Measurements from ENCODE around the gene IDH2.
"Not testable (repeated sequence)": the region's sequence is repeated elsewhere in the genome, so short reads cannot be mapped to it uniquely, and the experiment has no call there.

The IDH2 gene

DNA sequence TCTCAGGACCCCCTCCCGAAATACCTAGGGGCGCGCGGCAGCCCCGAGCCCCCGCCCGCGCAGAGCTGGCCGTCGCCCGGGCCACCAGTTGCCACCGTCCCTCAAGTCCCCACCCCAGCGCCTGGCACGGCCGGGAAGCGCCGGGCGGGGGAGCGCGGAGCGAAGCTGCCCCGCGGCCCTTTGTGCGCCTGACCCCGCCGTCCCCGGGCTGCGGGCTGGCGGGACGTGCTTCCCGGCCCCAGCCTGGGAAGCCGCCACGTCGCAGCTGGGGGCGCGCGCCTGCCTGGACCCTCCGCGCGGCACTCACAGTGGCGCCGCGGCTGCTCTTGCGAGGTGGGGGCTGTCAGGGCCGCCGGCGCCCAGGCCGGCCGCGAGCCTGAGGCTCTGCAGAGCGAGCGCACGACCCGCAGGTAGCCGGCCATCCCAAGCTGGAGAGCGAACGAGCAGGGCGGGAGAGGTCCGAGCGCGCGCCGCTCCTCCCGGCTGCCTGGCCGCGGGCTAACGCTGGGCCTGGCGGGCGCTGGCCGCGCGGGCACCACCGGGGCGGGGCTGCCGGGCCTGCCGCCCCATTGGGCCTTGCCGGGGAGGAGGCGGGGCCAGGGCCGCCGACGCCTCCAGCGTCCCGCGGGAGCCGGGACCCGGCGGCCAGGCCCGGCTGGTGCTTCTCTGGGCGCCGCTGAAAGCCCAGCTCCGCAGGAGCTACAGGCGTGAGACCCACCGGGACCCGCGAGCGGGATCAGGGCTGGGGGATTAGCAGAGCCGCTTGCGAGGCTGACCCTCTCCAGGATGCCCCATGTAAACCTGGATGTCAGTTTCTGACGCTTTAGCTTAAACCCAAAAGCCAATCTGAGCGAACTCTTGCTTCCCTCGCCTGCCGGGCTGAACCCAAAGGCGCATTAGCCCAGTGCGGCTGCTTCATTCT is at the start of gene IDH2:
Gene IDH2 (minus strand): TSS at position 500 of the 922 bp plus-strand sequence. CDS start 78 bp downstream, at position 422.
- peak; percentile 96 for DNase-seq (ENCODE audit: low read depth, low spot score)

DNA sequence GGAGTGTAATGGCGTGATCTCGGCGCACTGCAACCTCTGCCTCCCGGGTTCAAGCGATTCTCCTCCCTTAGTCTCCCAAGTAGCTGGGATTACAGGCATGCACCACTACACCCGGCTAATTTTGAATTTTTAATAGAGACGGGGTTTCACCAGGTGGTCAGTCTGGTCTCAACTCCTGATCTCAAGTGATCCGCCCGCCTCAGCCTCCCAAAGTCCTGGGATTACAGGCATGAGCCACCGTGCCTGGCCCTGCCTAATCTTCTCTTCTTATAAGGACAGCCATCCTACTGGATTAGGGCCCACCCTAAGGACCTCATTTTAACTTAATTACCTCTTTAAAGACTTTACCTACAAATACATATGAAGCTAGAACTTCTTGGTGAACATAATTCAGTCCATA is 48.3 kb upstream of the IDH2 start:
- DNase-seq (ENCODE audit: low read depth, low spot score), result not testable (repeated sequence)

DNA sequence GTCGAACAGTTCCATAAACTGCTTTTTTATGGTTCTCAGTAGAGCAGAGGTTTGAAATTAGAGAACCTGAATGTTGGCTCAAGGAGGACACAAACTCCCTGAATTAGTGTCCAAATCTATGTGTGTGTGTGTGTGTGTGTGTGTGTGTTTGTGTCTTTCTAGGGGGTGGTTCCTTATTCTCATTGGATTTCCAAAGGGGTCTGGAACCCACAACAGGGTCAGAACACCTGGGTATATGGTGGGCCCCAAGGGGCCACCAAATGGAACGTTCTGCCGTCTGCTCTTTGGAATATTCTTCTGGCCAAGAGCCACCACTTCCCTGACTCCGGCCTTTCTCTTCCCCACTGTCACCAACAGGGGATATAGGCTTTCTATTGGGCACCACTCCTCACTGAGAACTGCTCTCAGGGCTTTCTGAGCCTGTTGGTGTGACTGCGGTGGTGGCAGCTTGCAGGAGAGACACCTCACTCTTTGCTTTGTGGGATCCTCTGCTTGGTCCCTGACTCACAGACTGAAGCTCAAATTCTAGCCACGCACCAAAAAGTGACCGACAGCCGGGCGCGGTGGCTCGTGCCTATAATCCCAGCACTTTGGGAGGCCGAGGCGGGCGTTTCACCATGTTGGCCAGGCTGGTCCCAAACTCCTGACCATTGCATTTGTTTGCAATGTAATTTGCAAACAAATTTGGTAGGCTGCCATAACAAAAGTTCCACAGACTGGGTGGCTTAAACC is 47.5 kb upstream of the IDH2 start:
- no peak for DNase-seq (ENCODE audit: low read depth, low spot score)

DNA sequence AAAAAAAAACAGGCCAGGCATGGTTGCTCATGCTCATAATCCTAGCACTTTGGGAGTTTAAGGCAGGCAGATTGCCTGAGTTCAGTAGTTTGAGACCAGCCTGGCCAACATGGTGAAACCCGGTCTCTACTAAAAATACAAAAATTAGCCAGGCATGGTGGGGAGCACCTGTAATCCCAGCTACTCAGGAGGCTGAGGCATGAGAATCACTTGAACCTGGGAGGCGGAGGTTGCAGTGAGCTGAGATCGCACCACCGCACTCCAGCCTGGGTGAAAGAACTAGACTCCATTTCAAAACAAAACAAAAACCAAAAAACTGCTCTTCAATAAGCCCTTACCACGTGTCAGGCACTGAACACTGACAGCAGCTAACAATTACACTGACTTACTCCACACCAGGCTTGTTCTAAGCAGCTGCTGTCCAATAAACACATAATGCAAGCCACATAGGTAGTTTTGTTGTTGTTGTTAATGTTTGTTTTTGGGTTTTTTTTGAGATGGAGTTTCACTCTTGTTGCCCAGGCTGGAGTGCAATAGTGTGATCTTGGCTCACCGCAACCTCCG is 44.0 kb upstream of the IDH2 start:
- not testable (repeated sequence) for DNase-seq (ENCODE audit: low read depth, low spot score)

DNA sequence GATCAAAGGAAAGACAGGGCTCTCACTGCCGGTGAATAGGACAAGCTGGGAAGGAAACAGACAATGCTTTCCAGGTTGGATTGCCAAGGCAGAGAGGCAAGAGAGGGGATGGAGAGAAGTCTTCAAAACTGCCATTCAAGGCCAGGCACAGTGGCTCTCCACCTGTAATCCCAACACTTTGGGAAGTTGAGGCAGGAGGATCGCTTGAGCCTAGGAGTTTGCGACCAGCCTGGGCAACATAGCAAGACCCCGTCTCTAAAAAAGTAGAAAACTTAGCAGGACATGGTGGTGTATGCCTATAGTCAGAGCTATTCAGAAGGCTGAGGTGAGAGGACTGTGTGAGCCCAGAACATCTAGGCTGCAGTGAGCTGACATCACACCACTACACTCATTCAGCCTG is 43.5 kb upstream of the IDH2 start:
- no peak for DNase-seq (ENCODE audit: low read depth, low spot score)

DNA sequence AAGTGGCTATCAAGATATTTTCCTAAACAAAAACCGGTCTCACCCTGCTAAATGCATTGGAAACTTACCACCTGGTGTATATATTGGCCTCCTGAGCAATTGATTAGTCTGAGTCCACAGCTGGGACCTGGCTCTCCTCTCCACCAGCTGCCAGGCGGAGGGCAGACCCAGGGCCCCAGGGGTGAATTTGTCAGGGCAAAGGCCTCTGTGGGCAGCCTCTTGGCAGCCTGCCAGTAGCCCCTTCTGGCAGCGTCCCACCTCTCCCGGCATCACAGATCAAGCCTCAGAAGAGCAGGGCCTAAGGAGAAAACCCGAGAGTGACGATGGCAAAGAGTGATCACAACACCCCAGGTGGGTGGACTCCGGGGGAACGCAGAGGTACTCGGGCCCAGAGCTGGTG is 43.0 kb upstream of the IDH2 start:
- no peak for DNase-seq (ENCODE audit: low read depth, low spot score)

DNA sequence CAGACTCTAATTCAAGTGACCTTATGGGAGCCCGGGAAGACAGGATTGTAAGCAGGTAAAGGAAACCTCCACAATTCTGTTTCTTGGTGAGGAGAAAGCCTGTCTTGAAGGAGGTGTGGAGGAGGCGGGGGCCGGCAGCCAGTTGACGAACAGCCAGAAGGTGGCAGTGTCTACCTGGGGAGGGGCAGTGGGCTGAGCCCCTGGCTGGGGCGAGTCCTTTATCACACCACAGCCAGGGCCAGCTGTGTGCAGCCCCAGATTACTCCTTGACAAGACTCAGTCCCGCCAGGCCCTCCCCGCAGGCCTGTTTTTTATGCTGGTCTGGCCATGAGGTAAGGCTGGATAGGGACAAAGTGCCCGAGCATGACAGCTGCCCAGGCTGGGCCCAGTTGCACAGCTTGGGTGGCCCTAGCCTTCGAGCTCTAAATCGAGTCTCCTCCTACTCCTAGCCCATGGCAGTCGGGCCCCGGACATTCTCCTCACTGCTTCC is 40.9 kb upstream of the IDH2 start:
- DNase-seq (ENCODE audit: low read depth, low spot score), result peak; percentile 75

DNA sequence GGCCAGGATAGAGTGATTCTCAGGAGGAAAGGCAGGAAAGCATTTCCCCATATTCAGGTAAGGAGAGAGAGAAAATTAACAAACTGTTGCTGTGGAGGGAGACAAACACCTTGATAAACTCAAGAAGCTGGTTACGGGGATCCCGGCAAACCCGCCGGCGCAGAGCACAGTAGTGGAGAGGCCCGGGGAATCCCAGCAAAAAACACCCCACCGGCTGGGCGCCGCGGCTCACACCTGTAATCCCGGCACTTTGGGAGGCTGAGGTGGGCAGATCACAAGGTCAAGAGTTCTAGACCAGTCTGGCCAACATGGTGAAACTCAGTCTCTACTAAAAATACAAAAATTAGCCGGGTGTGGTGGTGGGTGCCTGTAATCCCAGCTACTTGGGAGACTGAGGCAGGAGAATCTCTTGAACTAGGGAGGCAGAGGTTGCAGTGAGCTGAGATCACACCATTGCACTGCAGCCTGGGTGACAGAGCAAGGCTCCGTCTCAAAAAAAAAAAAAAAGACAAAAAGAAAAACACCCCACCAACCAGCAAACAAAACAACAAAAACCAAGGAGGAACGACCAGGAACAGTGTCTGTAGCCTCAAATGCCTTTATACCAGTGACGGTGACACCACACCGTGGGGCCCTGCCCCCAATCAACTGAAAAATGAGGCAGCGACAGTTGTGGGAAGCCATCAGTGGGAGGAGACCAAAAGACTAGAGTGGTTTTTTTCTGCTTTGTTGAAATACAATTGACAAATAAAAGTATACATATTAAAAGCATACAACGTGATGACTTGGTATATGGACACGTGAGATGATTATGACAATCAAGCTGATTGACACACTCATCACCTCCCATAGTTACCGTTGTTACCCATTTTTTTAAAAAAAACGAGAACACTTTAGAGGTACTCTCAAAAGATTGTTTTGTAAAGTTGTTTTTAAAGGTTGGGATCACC is 40.2 kb upstream of the IDH2 start:
- DNase-seq (ENCODE audit: low read depth, low spot score), result no peak

DNA sequence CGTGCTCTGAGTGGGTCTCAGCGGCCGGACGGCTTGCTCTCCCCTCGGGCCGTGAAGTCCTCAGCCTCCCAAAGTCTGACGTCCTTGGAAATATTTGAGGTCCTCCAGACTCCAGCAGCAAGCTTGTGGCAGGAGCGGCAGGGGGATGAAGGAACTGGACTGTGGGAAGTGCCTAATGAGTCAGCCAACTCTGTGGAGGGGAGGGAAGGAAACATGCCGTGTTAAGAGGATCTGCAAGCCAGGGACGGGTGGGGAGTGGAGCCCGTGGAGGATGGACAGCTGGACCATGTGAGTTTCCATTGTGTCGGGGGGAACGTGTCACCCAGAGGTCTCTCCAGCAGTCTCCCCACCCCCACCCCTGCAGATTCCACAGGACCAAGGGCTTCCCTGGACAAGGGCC is 39.4 kb upstream of the IDH2 start:
- peak; percentile 54 for DNase-seq (ENCODE audit: low read depth, low spot score)

DNA sequence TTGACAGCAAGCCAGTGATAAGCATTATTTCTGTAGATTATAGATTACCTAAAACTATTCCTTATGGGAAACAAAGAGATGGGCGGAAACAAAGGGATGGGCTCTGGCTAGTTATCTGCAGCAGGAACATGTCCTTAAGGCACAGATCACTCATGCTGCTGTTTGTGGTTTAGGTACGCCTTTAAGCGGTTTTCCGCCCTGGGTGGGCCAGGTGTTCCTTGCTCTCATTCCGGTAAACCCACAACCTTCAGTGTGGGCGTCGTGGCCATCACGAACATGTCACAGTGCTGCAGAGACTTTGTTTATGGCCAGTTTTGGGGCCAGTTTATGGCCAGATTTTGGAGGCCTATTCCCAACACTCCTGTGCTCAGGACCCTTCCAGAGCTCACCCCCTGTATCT is 37.3 kb upstream of the IDH2 start:
- not testable (repeated sequence) for DNase-seq (ENCODE audit: low read depth, low spot score)

DNA sequence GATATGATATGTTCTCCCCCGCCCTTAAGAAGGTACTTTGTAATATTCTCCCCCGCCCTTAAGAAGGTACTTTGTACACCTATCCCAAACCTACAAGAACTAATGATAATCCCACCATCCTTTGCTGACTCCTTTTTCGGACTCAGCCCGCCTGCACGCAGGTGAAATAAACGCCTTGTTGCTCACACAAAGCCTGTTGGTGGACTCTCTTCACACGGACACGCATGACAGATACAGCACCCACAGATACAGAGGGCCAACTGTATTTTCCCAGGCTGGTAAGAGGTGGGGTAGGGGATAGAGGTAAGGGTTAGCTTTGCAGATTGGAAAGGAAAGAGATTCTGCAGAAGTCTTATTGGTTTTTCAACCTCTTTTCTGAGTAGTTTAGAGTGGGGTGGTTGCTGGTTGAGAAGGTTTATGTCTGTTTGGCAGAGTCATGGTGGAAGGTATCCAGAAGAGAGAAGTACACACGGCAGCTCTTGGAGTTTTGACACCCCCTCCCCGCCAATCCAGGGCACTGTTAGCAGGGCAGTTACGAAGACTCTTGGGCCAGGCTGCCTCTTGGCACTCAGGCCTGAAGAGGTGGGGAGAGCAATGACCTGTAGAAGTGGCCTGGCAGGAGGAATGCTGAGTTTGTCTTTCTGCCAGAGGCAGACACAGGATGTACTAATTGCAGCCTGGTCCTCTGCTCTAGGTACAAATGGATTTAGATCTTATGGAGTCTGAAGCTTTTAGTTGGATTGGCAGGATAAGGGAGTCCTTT is 36.0 kb upstream of the IDH2 start:
- no peak for DNase-seq (ENCODE audit: low read depth, low spot score)

DNA sequence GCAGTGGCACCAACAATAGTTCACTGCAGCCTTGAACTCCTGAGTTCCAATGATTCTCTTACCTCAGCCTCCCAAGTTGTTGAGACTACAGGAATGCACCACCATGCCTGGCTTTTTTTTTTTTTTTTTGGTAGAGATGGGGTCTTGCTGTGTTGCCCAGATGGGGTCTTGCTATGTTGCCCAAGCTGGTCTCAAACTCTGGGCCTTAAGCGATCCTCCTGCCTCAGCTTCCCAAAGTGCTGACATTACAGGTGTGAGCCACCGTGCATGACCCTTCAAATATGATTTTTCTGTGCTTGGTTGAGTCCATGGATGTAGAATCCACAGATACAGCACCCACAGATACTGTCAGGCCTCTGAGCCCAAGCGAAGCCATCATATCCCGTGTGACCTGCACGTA is 30.2 kb upstream of the IDH2 start:
- DNase-seq (ENCODE audit: low read depth, low spot score), result no peak

DNA sequence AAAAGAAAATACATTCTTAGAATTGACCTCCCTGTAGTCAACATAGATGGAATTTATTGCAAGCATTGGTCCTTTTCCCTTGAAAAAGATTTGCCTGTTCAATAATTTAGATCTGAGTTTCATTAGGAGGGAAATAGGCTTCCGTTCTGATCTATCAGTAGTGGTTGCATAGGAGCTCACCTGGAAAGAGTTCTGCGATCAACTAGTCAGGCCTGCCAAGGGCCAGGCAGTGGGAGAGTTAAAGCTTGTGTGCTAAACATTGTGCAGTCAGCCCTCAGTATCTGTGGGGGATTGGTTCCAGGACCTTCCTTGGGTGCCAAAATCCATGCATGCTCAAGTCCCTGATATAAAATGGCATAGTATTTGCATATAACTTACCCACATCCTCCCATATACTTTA is 29.6 kb upstream of the IDH2 start:
- DNase-seq (ENCODE audit: low read depth, low spot score), result no peak

DNA sequence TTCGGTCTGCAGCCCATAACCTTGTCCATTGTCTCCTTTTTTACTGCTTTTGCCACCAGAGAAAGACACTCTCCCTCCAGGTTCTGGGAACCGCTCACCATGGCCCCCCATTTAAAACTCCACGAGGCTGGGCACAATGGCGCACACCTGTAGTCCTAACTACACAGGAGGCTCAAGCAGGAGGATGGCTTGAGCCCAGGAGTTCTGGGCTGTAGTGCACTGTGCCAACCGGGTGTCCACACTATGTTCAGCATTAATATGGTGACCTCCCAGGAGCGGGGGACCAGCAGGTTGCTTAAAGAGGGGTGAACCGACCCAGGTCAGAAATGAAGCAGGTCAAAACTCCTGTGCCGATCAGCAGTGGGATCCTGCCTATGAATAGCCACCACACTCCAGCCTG is 28.0 kb upstream of the IDH2 start:
- no peak for DNase-seq (ENCODE audit: low read depth, low spot score)

DNA sequence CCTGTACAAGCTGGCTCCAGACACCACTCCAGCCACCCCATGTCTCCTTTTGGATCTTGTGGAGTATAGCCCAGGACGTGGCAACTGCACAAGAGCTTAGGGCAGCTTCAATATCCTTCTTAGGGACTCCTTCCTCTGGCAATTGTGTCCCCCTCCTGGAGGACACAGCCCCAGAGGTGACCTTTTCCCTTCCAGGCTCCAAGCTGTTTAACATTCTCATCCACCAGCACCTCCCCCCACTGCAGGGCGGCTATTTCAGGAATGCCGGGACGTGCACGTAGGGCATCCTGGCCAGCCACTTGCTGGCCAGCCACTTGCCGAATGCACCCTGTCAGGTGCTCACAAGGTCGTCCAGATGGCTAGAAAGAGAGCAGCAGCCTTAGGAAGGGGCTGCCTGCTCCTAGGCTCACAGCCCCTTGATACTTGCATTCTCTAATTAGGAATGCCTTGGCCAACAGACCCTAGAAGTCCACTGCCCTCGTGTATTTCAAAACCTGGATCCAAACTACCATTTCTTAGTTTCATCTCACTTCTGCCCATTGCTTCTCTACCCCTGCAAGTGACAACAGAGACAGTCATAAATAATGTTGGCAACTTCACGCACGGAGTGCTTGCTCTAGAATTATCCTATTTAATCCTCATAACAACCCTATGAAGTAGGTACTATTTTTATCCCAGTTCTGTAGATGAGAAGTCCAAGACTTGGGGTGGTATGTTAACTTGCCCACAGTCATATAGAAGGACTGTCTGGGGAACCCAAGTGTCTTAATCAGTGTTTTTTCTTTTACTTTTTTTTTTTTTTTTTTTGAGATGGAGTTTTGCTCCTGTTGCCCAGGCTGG is 24.5 kb upstream of the IDH2 start:
- peak; percentile 31 for DNase-seq (ENCODE audit: low read depth, low spot score)

DNA sequence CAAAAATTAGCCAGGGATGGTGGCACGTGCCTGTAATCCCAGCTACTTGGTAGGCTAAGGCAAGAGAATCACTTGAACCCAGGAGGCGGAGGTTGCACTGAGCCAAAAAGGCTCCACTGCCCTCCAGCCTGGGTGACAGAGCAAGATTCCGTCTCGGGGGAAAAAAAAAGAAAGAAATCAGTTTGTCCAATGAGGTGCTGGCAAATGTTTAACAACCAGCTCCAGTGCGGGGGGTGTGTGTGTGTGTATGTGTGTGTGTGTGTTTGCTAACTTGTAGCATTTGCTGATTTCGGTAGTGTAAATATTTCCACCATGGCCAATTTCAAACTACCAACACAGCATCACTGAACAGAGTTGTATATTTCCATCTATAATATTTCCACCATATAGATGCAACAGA is 23.8 kb upstream of the IDH2 start:
- no peak for DNase-seq (ENCODE audit: low read depth, low spot score)

DNA sequence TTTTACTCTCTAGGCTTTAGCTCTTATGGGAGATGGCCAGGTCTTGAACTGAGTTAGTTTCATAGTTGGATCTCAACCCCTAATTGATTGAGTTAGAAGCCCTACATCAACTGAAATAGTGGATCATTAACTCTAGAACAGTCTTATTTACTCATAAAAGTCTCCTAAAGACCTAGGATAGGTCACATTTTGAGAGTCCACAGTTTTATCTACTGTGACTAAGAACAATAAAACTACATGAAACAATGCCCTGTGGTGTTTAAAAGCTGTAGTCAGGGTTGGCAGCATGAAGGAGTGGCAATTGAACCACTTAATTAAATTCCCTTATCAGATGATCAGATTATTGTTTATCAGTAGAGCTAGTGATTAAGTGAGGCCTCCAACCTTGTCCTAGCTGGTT is 22.2 kb upstream of the IDH2 start:
- no peak for DNase-seq (ENCODE audit: low read depth, low spot score)

DNA sequence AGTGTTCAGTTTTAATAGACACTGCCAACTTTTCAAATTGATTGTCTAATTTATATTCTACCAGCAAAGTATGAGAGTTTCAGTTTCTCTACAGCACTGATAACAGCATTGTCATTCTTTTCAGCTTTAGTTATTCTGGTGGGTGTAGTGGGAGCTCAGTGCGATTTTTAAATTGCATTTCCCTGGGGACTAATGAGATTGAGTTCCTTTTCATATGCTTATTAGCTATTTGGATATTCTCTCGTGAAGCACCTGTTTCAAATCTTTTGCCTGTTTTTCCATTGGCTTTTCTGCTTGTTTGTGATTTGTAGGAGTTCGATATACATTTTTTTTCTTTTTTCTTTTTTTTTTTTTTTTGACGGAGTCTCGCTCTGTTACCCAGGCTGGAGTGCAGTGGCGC is 18.8 kb upstream of the IDH2 start:
- no peak for DNase-seq (ENCODE audit: low read depth, low spot score)

DNA sequence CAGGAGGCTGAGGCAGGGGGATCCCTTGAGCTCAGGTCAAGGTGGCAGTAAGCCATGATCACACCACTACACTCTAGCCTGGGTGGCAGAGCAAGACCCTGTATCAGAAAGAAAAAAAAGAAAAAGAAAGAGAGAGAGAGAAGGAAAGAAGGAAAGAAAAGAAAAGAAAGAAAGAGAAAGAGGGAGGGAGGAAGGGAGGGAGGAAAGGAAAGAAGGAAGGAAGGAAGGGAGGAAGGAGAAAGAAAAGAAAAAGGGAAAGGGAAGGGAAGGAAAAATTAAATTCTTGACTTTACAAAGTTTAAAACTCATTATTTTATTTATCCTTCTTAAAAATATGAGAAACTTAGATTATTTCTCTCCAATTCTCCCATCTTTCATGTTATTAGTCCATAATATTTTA is 17.1 kb upstream of the IDH2 start:
- DNase-seq (ENCODE audit: low read depth, low spot score), result no peak

DNA sequence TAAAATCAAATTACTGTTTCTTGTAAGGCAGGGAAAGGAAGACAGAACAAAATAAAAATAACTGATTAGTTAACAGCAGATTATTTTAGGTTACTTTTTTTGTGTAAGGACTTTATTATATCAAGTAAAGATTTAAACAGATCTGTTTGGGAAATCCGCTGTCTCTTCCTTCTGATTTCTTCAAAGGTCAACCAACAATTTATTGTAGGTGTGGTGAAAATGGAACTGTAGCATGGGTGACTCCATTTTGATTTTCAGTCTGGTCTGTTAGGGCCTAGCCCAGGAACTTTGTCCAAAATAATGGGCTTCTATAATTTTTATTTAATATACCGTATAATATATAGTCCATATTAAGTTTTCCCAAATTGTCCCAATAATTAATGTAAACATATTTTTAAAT is 13.5 kb upstream of the IDH2 start:
- DNase-seq (ENCODE audit: low read depth, low spot score), result no peak

Measured in astrocyte of the hippocampus (primary cell).